DMS79 (cell line): Measurements from ENCODE around the gene FOXP4.
A peak's percentile ranks its signal among the peaks of the same experiment; 100 is the strongest.

Experiments used
- DNase-seq: peaks from one replicate; lab custom pipeline; 2025; lab: John Stamatoyannopoulos, UW

The FOXP4 gene

GRCh38 chr6:41519745-41520699, 26.2 kb upstream of the FOXP4 start:
- no peak for DNase-seq

- no peak for DNase-seq
Measured at GRCh38 chr6:41522780-41523548, 23.2 kb upstream of the FOXP4 start.

GRCh38 chr6:41523915-41524633, 22.1 kb upstream of the FOXP4 start:
- DNase-seq: no peak

GRCh38 chr6:41524634-41525011, 21.6 kb upstream of the FOXP4 start:
- DNase-seq: no peak

GRCh38 chr6:41527721-41528408, 18.3 kb upstream of the FOXP4 start:
- DNase-seq: peak; percentile 77

GRCh38 chr6:41528409-41528963, 17.7 kb upstream of the FOXP4 start:
- DNase-seq: no peak

- no peak for DNase-seq
Measured at GRCh38 chr6:41529049-41529448, 17.1 kb upstream of the FOXP4 start.

GRCh38 chr6:41529970-41530369, 16.2 kb upstream of the FOXP4 start:
- no peak for DNase-seq

- DNase-seq: no peak
Measured at GRCh38 chr6:41530476-41530875, 15.7 kb upstream of the FOXP4 start.

- no peak for DNase-seq
Measured at GRCh38 chr6:41531016-41531415, 15.2 kb upstream of the FOXP4 start.

- no peak for DNase-seq
Measured at GRCh38 chr6:41531591-41532582, 14.3 kb upstream of the FOXP4 start.

- no peak for DNase-seq
Measured at GRCh38 chr6:41535766-41536165, 10.4 kb upstream of the FOXP4 start.

GRCh38 chr6:41536795-41537758, 9.1 kb upstream of the FOXP4 start:
- peak; percentile 73 for DNase-seq

GRCh38 chr6:41538556-41539182, 7.5 kb upstream of the FOXP4 start:
- no peak for DNase-seq

GRCh38 chr6:41539204-41539603, 7.0 kb upstream of the FOXP4 start:
- DNase-seq: no peak

GRCh38 chr6:41541364-41541763, 4.8 kb upstream of the FOXP4 start:
- DNase-seq: no peak

- DNase-seq: no peak
Measured at GRCh38 chr6:41543087-41543486, 3.1 kb upstream of the FOXP4 start.

GRCh38 chr6:41545247-41545702, 906 bp upstream of the FOXP4 start:
- DNase-seq: no peak

- no peak for DNase-seq
Measured at GRCh38 chr6:41546475-41546865, 289 bp downstream of the FOXP4 start.
